GM20000 (cell line): ENCODE results near the gene CERS6.

Source experiments
- DNase-seq: peaks from one replicate; pipeline ENCODE4 v3.0.0; 2012; ENCODE audit warnings: low spot score
- CTCF ChIP-seq: IDR thresholded peaks from 2 replicates; pipeline ENCODE4 v1.5.1; 2012; ENCODE audit warnings: mild to moderate bottlenecking, control low read depth; ENCODE audit errors: extremely low read depth, missing control alignments

CERS6 gene

GRCh38 chr2:168708080-168708479 lies 252.0 kb downstream of the CERS6 start:
- TF ChIP-seq CTCF: no peak
- no peak for DNase-seq

GRCh38 chr2:168710754-168711467 lies 254.8 kb downstream of the CERS6 start:
- DNase-seq: peak; percentile 13
- no peak for TF ChIP-seq CTCF

- peak; percentile 70 for DNase-seq
- TF ChIP-seq CTCF: peak; percentile 8
Measured at GRCh38 chr2:168712053-168712452, 256.0 kb downstream of the CERS6 start.

GRCh38 chr2:168713325-168713724 lies 257.3 kb downstream of the CERS6 start:
- no peak for TF ChIP-seq CTCF
- DNase-seq: no peak

GRCh38 chr2:168715849-168716248 lies 259.8 kb downstream of the CERS6 start:
- no peak for DNase-seq
- TF ChIP-seq CTCF: no peak

- no peak for DNase-seq
- TF ChIP-seq CTCF: no peak
Measured at GRCh38 chr2:168716839-168717238, 260.8 kb downstream of the CERS6 start.

GRCh38 chr2:168717790-168718502 lies 261.9 kb downstream of the CERS6 start:
- no peak for DNase-seq
- TF ChIP-seq CTCF: no peak
